ENCODE results near the gene IFT80.

GRCh38 chr3:160381470-160381869 lies 17.6 kb downstream of the IFT80 start:
- TF ChIP-seq TCF12 (IDR thresholded peaks at IDR 0.05; ENCODE audit: low read depth): no peak
- no peak for TF ChIP-seq RAD21 (IDR thresholded peaks at IDR 0.05; ENCODE audit: low read depth)
- TF ChIP-seq YY1 (IDR thresholded peaks at IDR 0.05; ENCODE audit: low read depth): no peak
- TF ChIP-seq EP300 (IDR thresholded peaks at IDR 0.05; ENCODE audit: borderline replicate concordance): no peak
- TF ChIP-seq, protein P1, sequence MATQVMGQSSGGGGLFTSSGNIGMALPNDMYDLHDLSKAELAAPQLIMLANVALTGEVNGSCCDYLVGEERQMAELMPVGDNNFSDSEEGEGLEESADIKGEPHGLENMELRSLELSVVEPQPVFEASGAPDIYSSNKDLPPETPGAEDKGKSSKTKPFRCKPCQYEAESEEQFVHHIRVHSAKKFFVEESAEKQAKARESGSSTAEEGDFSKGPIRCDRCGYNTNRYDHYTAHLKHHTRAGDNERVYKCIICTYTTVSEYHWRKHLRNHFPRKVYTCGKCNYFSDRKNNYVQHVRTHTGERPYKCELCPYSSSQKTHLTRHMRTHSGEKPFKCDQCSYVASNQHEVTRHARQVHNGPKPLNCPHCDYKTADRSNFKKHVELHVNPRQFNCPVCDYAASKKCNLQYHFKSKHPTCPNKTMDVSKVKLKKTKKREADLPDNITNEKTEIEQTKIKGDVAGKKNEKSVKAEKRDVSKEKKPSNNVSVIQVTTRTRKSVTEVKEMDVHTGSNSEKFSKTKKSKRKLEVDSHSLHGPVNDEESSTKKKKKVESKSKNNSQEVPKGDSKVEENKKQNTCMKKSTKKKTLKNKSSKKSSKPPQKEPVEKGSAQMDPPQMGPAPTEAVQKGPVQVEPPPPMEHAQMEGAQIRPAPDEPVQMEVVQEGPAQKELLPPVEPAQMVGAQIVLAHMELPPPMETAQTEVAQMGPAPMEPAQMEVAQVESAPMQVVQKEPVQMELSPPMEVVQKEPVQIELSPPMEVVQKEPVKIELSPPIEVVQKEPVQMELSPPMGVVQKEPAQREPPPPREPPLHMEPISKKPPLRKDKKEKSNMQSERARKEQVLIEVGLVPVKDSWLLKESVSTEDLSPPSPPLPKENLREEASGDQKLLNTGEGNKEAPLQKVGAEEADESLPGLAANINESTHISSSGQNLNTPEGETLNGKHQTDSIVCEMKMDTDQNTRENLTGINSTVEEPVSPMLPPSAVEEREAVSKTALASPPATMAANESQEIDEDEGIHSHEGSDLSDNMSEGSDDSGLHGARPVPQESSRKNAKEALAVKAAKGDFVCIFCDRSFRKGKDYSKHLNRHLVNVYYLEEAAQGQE (IDR thresholded peaks at IDR 0.05; ENCODE audit: low read depth): no peak
- TF ChIP-seq NFIC (IDR thresholded peaks at IDR 0.05): no peak
- TF ChIP-seq, protein P2, sequence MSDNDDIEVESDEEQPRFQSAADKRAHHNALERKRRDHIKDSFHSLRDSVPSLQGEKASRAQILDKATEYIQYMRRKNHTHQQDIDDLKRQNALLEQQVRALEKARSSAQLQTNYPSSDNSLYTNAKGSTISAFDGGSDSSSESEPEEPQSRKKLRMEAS (IDR thresholded peaks at IDR 0.05): no peak
- no peak for TF ChIP-seq TAF1 (IDR thresholded peaks at IDR 0.05; ENCODE audit: low read depth)
- no peak for TF ChIP-seq EGR1 (IDR thresholded peaks at IDR 0.05)
- TF ChIP-seq TEAD4 (IDR thresholded peaks at IDR 0.05): no peak

All from Ishikawa (cell line).